Adrenal gland (tissue), 12 donors: Measurements from ENCODE around the gene GUK1. TPM values are rescaled to one million over a fixed set of nuclear protein-coding genes. Genes with fewer than 3 reads are reported as not detected.
A peak's percentile ranks its signal among the peaks of the same experiment; 100 is the strongest.

Experiments
- DNase-seq, 7 donors: peaks; one replicate each; pipeline ENCODE4 v3.0.0-alpha.2; 2019 to 2020
- H3K27ac ChIP-seq, 5 donors: fragments of 200-600 bp; sonication (generic) in 4 of 5; 1 replicate in 3 of 5; 2 replicates in 2 of 5; pipeline versions ENCODE4 v1.5.1 to v1.8.0; 2016 to 2020; ENCODE audit warnings: mild to moderate bottlenecking in 1 of 5
- H3K27me3 ChIP-seq: fragments of 200-600 bp; 2 replicates; pipeline ENCODE4 v1.8.0; 2021
- H3K36me3 ChIP-seq, 2 donors: fragments of 200-600 bp; replicated peaks in 1 of 2; 1 replicate in 1 of 2; 2 replicates in 1 of 2; pipeline versions ENCODE4 v1.5.1 to v1.8.0; 2018 to 2022
- H3K4me1 ChIP-seq, 2 donors: fragments of 200-600 bp; replicated peaks in 1 of 2; 1 replicate in 1 of 2; 2 replicates in 1 of 2; pipeline versions ENCODE4 v1.5.1 to v1.8.0; 2018 to 2021
- H3K4me3 ChIP-seq, 4 donors: fragments of 200-600 bp; sonication (generic) in 3 of 4; one replicate each; pipeline ENCODE4 v1.5.1; 2016 to 2018
- H3K9me3 ChIP-seq, 3 donors: fragments of 200-600 bp; sonication (generic) in 1 of 3; replicated peaks in 1 of 3; 1 replicate in 2 of 3; 2 replicates in 1 of 3; pipeline versions ENCODE4 v1.5.1 to v1.8.0; 2016 to 2021
- POLR2A ChIP-seq, 2 donors: fragments of 450-650 bp; IDR thresholded peaks; one replicate each; pipeline ENCODE4 v1.6.1; 2017; ENCODE audit warnings: antibody characterized with exemption in 2 of 2, mild to moderate bottlenecking in 2 of 2, moderate library complexity in 1 of 2
- WGBS, 4 donors: extraction: QIAGEN DNeasy Blood & Tissue Kit in 2 of 4; methylation state at CpG; one replicate each; pipeline versions ENCODE4 v1.1.5 to v1.1.7; 2013 to 2017; 5-methylcytosine and 5-hydroxymethylcytosine counted together
- intact Hi-C, 2 donors: fragments of 100-400 bp; cut with DNase I; formaldehyde crosslinking; loops; one replicate each; pipeline versions ENCODE4 v1.14.1 to v1.15.0; 2022 to 2023
- polyA plus RNA-seq, 3 donors: library from polyadenylated mRNA; stranded (reverse); fragments of 200-250 nt in 2 of 3; fragments of 350-450 nt in 1 of 3; fragmentation: Illumina TruSeq in 1 of 3; extraction: RNeasy Lipid Tissue Mini Kit (QIAGEN cat#74804) in 1 of 3; gene quantifications; one replicate each; pipeline ENCODE4 v1.2.3, GENCODE V29; 2013 to 2014
- total RNA-seq, 9 donors: library from RNA; depleted of rRNA in 4 of 9; stranded (reverse); fragments of >200 nt in 4 of 9; fragments of 120-200 nt in 1 of 9; fragmentation: NEBNext Ultra II Directional in 1 of 9; extraction: Animal tissue kit (Norgen Biotek cat#: 25700) in 1 of 9; gene quantifications; one replicate each; pipeline versions ENCODE4 v1.1.0 to v1.2.4, GENCODE V29; 2013 to 2023
- TF ChIP-seq, protein P1 (sequence below), 6 experiments: fragments of 450-650 bp in 4 of 6; fragments of 200-600 bp in 2 of 6; sonication (generic) in 1 of 6; IDR thresholded peaks; 1 replicate in 5 of 6; 2 replicates in 1 of 6; pipeline versions ENCODE4 v1.5.1 to v1.8.0; 2016 to 2021; ENCODE audit warnings: antibody characterized with exemption in 6 of 6, mild to moderate bottlenecking in 2 of 6, moderate library complexity in 1 of 6
- donor health status: healthy with polysubstance abuse.
- donor health status: Bipolar disorder and iron deficiency.
- donor health status: DM: yes; HTN: yes; CAD: no.
- donor health status: DM: no; HTN: no; CAD: no.
- donor health status: DM: no; HTN: no; CAD: no.
- donor health status: DM: yes; HTN: yes; CAD: no.

The GUK1 gene
- total and polyA plus RNA-seq, 12 donors, result 42.3 to 427 (median 236) TPM

DNA sequence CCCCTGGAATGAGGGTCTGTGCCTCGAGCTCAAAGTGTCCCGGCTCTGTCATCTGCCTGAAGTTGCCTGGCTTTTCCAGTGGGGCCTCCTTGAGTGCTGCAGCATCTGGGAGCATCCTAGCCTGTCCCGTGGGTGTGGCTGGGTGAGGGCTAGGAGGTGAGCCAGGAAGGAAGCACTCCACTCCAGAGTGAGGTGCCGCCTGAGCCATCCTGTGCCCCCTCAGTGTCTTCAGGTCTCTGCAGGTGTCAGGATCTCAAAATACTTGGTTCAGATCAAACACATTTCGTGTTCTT, 37.0 kb downstream of the GUK1 start:
- no peak for TF ChIP-seq POLR2A (IDR thresholded peaks at IDR 0.05)
- TF ChIP-seq, protein P1, sequence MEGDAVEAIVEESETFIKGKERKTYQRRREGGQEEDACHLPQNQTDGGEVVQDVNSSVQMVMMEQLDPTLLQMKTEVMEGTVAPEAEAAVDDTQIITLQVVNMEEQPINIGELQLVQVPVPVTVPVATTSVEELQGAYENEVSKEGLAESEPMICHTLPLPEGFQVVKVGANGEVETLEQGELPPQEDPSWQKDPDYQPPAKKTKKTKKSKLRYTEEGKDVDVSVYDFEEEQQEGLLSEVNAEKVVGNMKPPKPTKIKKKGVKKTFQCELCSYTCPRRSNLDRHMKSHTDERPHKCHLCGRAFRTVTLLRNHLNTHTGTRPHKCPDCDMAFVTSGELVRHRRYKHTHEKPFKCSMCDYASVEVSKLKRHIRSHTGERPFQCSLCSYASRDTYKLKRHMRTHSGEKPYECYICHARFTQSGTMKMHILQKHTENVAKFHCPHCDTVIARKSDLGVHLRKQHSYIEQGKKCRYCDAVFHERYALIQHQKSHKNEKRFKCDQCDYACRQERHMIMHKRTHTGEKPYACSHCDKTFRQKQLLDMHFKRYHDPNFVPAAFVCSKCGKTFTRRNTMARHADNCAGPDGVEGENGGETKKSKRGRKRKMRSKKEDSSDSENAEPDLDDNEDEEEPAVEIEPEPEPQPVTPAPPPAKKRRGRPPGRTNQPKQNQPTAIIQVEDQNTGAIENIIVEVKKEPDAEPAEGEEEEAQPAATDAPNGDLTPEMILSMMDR (IDR thresholded peaks at IDR 0.05), result no peak
- 87 to 96% (median 91%) methylated on average over 4 to 5 of the region's 5 CpGs for WGBS, 4 donors
- intact Hi-C loops, result no loop called here
- Histone ChIP-seq H3K27ac (no peak overlapping the region), H3K9me3 (no peaks in the 10 kb centered on the region), H3K36me3 (peaks cover 0 to 4% of the 10 kb centered on the region in 2 donors), H3K27me3 (no peaks in the 10 kb centered on the region), H3K4me1 (no peaks in the 10 kb centered on the region), H3K4me3 (no peak overlapping the region)
- DNase-seq, result peak in 1 of 7 donors; percentile 9

DNA sequence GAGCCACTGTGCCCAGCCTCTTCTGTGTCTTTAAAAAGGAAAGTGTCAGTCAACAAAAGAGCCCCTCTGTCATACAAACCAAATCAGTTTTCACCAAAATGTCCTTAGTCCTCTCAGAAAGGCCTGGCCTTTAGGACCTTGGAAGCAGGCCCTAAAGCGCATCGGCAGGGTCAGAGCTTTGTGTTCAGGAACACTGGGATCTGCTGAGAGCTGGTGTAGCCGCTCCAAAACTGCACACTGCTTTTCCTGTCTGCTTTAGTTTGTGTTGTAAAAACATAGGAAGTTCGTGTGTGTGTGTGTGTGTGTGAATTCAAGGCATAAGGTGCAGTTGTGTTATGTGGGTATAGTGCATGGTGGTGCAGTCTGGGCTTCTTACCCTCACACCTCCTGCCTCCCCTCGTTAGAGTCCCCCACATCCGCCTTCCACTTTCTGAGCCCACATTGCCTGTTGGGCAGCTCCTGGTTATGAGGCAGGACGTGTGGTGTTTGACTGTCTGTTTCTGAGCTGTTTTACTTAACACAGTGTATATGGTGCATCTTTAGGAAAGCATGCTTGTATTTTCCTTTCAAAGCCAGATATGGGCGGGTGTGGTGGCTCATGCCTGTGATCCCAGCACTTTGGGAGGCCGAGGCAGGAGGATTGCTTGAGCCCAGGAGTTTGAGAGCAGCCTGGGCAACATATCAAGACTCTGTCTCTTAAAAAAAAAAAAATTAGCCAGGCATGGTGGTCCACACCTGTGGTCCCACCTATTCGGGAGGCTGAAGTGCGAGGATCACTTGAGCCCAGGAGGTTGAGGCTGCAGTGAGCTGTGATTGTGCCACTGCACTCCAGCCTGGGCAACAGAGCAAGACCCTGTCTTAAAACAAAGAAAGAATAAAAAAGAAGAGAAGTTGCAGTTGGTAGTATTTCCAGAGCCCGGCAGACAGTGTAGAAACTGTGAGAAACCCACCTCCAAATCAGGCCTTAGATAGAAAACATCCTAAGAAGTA, 37.9 kb downstream of the GUK1 start:
- intact Hi-C loops, result loop anchor here in 1 of 2 donors (2.0 kb wide), 1 partner anchor 33 kb away; no protein-coding TSS in a partner anchor
- no peaks in the 10 kb centered on the region for H3K9me3 ChIP-seq
- H3K36me3 ChIP-seq, result peaks cover 0 to 4% of the 10 kb centered on the region in 2 donors
- WGBS, 4 donors, result 90 to 91% (median 90%) methylated on average over 12 of the region's 12 CpGs
- H3K4me3 ChIP-seq, result no peak overlapping the region
- TF ChIP-seq, protein P1 (IDR thresholded peaks at IDR 0.05), result no peak
- no peak for TF ChIP-seq POLR2A (IDR thresholded peaks at IDR 0.05)
- no peaks in the 10 kb centered on the region for H3K27me3 ChIP-seq
- H3K4me1 ChIP-seq, result no peaks in the 10 kb centered on the region
- H3K27ac ChIP-seq, result no peak overlapping the region
- DNase-seq, result no peak

DNA sequence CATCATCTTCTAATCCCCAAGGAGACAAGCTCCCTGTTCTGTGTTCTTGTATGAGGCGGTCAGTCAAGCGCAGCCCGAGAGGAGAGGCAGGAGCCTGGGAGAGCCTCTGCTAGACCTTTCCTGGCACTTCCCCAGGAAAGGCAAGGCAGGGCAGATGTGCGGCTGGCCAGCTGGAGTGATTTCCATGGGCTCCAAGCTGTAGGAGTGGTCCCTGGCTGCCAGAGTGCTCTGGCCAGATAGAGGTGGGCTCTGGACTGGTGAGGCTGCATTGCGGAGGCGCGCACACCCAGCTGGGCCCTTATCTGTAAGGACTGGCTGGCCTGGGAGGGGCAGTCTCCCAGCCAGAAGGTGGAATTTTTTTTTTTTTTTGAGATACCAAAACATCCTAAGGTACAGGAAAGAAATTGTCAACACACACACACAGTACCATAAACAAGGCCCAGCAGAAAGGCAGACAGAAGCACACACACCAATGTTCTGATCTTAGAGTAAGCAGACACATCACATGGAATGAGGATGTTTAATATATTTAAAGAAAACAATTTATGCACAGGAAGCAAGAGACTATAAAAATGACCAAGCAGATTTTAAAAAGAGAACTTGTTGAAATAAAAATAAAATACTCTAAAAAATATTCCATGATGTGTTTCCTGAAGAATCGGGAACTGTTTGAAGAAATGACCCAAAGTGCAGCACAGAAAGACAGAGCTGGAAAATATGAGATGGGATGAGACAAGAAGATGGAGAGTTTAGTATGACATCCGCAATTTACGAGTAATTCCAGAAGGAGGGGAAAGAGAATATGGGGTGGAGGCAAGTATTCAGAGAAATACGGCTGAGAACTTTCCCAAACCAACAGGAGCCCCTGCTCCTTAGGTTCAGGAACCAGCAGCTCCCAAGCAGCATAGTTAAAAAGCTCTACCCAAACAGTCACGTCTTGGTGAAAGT, 38.9 kb downstream of the GUK1 start:
- no peaks in the 10 kb centered on the region for H3K4me1 ChIP-seq
- no peak for TF ChIP-seq POLR2A (IDR thresholded peaks at IDR 0.05)
- TF ChIP-seq, protein P1 (IDR thresholded peaks at IDR 0.05), result no peak
- peak in 1 of 7 donors; percentile 51 for DNase-seq
- peak overlapping the region in 1 of 5 donors; percentile 27 for H3K27ac ChIP-seq
- peaks cover 0 to 4% of the 10 kb centered on the region in 2 donors for H3K36me3 ChIP-seq
- WGBS, 4 donors, result 71 to 79% (median 74%) methylated on average over 12 of the region's 12 CpGs
- intact Hi-C loops, result loop anchor here in 1 of 2 donors (2.0 kb wide), 1 partner anchor 32 kb away; no protein-coding TSS in a partner anchor
- no peaks in the 10 kb centered on the region for H3K27me3 ChIP-seq
- H3K4me3 ChIP-seq, result no peak overlapping the region
- no peaks in the 10 kb centered on the region for H3K9me3 ChIP-seq
